A673 (cell line): ENCODE data around the gene XRCC3. TPM values are rescaled to one million over a fixed set of nuclear protein-coding genes. Genes with fewer than 3 reads are reported as not detected.

Experiments
- BruUV-seq: library from RNA; stranded (reverse); fragments of 400-500 nt; replicated peaks from 2 replicates; lab custom pipeline; 2021; lab: Mats Ljungman, UMichigan
- CTCF ChIA-PET: fragments of 300-600 bp; sonication (Branson Sonifier 250); formaldehyde crosslinking; loops from one replicate; lab custom pipeline; 2022; ENCODE audit warnings: antibody characterized with exemption; lab: Charles Lee
- POLR2A ChIA-PET: fragments of 300-600 bp; sonication (Branson Sonifier 250); formaldehyde crosslinking; loops from one replicate; lab custom pipeline; 2022; ENCODE audit warnings: antibody characterized with exemption; ENCODE audit not compliant: low non-redundant PET; lab: Charles Lee
- DNase-seq: peaks from one replicate; pipeline ENCODE4 v3.0.0-alpha.2; 2015; ENCODE audit warnings: low spot score
- H3K27ac ChIP-seq: fragments of 200-600 bp; sonication (generic); 2 replicates; pipeline ENCODE4 v1.5.1; 2016; ENCODE audit warnings: mixed run types, low read depth, mild to moderate bottlenecking, mixed read lengths, antibody characterized with exemption, low read length; ENCODE audit not compliant: poor library complexity, severe bottlenecking
- H3K27me3 ChIP-seq: fragments of 200-600 bp; sonication (generic); replicated peaks from 2 replicates; pipeline ENCODE4 v1.6.1; 2017; ENCODE audit warnings: mixed run types, low read depth, mild to moderate bottlenecking, mixed read lengths, antibody characterized with exemption, low read length; ENCODE audit not compliant: insufficient read depth, poor library complexity
- H3K36me3 ChIP-seq: fragments of 200-600 bp; sonication (generic); 2 replicates; pipeline ENCODE4 v1.6.1; 2016; ENCODE audit warnings: mixed run types, mild to moderate bottlenecking, mixed read lengths, antibody characterized with exemption, low read length; ENCODE audit not compliant: insufficient read depth, poor library complexity, severe bottlenecking
- H3K4me1 ChIP-seq: fragments of 200-600 bp; sonication (generic); 2 replicates; pipeline ENCODE4 v1.6.1; 2017; ENCODE audit warnings: mixed run types, mild to moderate bottlenecking, mixed read lengths, antibody characterized with exemption, low read length; ENCODE audit not compliant: insufficient read depth, poor library complexity, severe bottlenecking
- H3K4me3 ChIP-seq: fragments of 200-600 bp; sonication (generic); 2 replicates; pipeline ENCODE4 v1.5.1; 2016; ENCODE audit warnings: low read depth, mixed run types, mild to moderate bottlenecking, mixed read lengths, low read length; ENCODE audit not compliant: poor library complexity, severe bottlenecking
- H3K9me3 ChIP-seq: fragments of 200-600 bp; sonication (generic); 2 replicates; pipeline ENCODE4 v1.6.1; 2016; ENCODE audit warnings: mixed run types, low read depth, mild to moderate bottlenecking, mixed read lengths, antibody characterized with exemption, low read length; ENCODE audit not compliant: poor library complexity, severe bottlenecking
- EZH2 ChIP-seq: fragments of 200-600 bp; sonication (generic); IDR thresholded peaks from 2 replicates; pipeline ENCODE4 v1.6.1; 2017; ENCODE audit warnings: borderline replicate concordance, low read depth, mild to moderate bottlenecking, mixed read lengths, antibody characterized with exemption, low read length; ENCODE audit not compliant: poor library complexity, severe bottlenecking
- intact Hi-C: fragments of 100-400 bp; cut with micrococcal nuclease; formaldehyde crosslinking; loops from one replicate; pipeline ENCODE4 v1.10.0; 2022; ENCODE audit not compliant: unreplicated experiment
- total RNA-seq: library from RNA; stranded (reverse); gene quantifications from 2 replicates; pipeline ENCODE4 v1.2.3, GENCODE V29; 2021
- TF ChIP-seq, protein P1 (sequence below): fragments of 300-800, 200-600 bp; sonication (generic); conservative IDR thresholded peaks from 2 replicates; pipeline ENCODE4 v1.5.1; 2017; ENCODE audit warnings: low read depth, mild to moderate bottlenecking, antibody characterized with exemption, low read length, moderate library complexity, mixed read lengths

XRCC3 gene
- total RNA-seq, 1 experiment from 2014 or later = 91.8 TPM

DNA sequence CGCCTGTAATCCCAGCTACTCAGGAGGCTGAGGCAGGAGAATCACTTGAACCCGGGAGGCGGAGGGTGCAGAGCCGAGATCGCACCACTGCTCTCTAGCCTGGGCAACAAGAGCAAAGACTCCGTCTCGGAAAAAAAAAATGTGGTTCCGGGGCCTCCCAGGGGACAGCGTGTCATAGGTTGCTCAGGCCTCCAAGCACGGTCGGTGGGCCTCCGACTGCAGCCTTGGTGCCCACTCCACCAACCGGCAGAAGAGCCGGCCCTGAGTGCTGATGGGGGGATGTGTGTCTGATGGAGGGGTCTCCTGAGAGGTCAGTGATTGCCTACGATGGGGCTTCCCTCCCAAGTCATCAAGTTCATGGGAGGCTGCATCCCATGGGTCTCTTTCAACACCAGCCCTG, 16.2 kb upstream of the XRCC3 start:
- no peak for DNase-seq
- Histone ChIP-seq H3K27ac (no peak overlapping the region), H3K36me3 (peaks cover 25% of the 10 kb centered on the region), H3K27me3 (no peaks in the 10 kb centered on the region), H3K9me3 (no peaks in the 10 kb centered on the region), H3K4me3 (no peak overlapping the region), H3K4me1 (no peaks in the 10 kb centered on the region)
- intact Hi-C loops = no loop called here
- BruUV-seq = no TSS peak
- TF ChIP-seq, protein P1, sequence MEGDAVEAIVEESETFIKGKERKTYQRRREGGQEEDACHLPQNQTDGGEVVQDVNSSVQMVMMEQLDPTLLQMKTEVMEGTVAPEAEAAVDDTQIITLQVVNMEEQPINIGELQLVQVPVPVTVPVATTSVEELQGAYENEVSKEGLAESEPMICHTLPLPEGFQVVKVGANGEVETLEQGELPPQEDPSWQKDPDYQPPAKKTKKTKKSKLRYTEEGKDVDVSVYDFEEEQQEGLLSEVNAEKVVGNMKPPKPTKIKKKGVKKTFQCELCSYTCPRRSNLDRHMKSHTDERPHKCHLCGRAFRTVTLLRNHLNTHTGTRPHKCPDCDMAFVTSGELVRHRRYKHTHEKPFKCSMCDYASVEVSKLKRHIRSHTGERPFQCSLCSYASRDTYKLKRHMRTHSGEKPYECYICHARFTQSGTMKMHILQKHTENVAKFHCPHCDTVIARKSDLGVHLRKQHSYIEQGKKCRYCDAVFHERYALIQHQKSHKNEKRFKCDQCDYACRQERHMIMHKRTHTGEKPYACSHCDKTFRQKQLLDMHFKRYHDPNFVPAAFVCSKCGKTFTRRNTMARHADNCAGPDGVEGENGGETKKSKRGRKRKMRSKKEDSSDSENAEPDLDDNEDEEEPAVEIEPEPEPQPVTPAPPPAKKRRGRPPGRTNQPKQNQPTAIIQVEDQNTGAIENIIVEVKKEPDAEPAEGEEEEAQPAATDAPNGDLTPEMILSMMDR = no peak
- TF ChIP-seq EZH2 = no peak
- ChIA-PET CTCF (interaction anchor here (0.7 kb wide), 1 partner anchor 1770 kb away, joined by 3 read pairs; no protein-coding TSS in a partner anchor), POLR2A (no interaction called here)

DNA sequence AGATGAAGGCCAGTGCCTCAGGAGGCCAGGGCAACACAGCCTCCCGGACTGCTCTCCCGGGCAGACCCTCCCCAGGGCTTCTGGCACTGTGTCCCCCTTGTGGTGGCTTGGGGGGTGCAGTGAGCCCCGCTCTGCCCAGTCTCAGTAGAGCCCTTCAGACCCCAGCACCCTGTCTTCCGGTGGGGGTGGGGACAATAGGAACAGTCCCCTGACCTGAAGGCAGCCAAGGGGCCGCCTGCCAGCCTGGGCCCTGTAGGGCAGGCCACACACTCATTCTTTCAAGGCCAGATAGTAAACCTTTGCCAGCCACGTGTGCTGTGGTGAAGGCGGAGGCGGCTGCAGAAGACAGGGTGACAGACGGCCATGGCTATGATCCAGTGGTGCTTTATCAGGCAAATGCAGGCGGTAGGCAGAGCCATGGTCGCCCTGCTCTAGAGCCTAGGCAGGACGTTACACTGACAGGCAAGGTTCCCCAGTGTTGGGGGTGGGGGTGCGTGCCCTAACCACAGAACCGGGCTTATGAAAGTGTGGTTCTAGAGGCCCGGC, 15.3 kb upstream of the XRCC3 start:
- Histone ChIP-seq H3K4me1 (no peaks in the 10 kb centered on the region), H3K36me3 (peaks cover 25% of the 10 kb centered on the region), H3K9me3 (no peaks in the 10 kb centered on the region), H3K27me3 (no peaks in the 10 kb centered on the region), H3K27ac (no peak overlapping the region), H3K4me3 (no peak overlapping the region)
- no TSS peak for BruUV-seq
- no peak for DNase-seq
- TF ChIP-seq EZH2 = no peak
- TF ChIP-seq, protein P1 = no peak
- POLR2A ChIA-PET = no interaction called here
- intact Hi-C loops = no loop called here
- CTCF ChIA-PET = no interaction called here

DNA sequence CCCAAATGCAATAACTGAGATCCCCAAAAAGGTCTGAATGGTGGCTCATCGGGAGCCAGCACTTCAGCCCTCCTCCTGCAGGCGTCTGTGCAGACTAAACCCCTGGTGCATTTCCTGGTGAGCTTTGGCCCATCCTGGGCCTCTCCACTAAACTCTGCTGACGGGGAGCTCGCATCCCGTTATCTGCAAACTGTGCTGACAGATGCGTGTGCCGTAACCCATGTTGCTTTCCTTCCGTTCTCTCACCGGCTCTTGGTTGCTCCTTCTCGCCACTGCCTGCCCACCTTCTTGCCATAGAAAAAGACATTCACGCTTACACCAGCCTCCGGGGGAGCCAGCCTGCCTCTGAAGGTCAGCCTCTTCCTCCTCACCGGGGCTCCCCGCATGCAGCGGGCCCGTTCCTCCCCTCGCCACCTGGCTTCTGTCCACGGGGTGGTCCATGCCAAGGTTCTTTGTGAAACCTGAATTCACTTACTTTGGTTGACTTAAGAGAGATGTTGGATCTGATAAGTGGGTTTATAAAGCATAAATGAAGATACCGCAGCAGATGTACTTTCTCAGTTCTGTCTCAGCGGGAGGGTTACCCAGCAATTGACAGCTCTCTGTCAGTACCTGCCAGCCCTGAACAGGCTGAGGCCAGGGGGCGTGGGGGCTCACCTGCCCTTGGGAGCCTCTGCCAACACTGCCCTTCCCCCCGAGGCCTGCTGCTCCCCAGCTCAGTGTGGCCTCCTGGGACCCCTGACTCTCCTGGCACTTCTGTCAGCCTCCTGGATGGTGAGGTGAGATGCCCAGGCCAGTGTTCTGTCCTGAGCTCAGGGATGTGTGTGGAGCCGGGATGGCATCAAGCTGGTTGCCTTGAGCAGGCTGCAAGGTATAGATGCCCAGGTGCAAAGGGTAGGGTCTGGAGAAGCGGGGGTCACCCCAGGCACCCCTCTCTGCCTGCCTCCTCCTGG, 14.5 kb upstream of the XRCC3 start:
- CTCF ChIA-PET = no interaction called here
- POLR2A ChIA-PET = no interaction called here
- no TSS peak for BruUV-seq

More for the DNA sequence above, 14.5 kb upstream of the XRCC3 start:
- Histone ChIP-seq H3K27ac (no peak overlapping the region), H3K4me3 (no peak overlapping the region), H3K27me3 (no peaks in the 10 kb centered on the region), H3K36me3 (peaks cover 25% of the 10 kb centered on the region), H3K4me1 (no peaks in the 10 kb centered on the region), H3K9me3 (no peaks in the 10 kb centered on the region)
- no peak for DNase-seq
- intact Hi-C loops = no loop called here
- TF ChIP-seq, protein P1 = no peak
- no peak for TF ChIP-seq EZH2
